Measurements from ENCODE around the gene SMPD1. TPM values are rescaled to one million over a fixed set of nuclear protein-coding genes. Genes with fewer than 3 reads are reported as not detected.

The SMPD1 gene
- total and polyA plus RNA-seq, 9 of the 15 experiments (the other 6 are each of a cell fraction or from before 2014, with no cell fraction given): 0.90 to 9.9 (median 5.2) TPM

DNA sequence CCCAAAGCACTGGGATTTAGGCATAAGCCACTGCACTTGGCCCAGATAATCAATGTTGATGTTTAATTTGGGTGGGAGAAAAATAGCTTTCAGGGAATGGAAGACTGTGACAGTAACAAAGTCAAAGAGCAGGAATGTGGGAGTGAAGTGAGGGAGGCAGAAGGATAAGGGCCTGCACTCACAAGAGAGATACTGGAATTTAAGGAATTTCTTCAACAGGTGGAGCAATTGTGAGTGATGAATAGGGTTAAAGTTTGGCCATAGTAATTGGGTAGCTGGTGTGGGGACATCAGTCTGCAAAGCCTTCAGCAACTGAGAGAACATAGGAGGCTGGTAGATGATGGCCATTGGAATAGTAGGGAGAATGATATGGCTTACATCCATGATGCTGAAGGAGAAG is 37.2 kb downstream of the SMPD1 start:
- no peaks in the 10 kb centered on the region for H3K4me1 ChIP-seq (replicated peaks in 1 of 2; ENCODE audit: control insufficient read depth in 2 of 2, insufficient read depth in 2 of 2, low read length in 2 of 2)
- TF ChIP-seq POLR2H (tag; IDR thresholded peaks at IDR 0.05; ENCODE audit: low read depth) (no peak), DIDO1 (tag; IDR thresholded peaks at IDR 0.05; ENCODE audit: low read depth) (no peak), NFE2 (IDR thresholded peaks at IDR 0.05; ENCODE audit: low read depth) (no peak), HDAC3 (IDR thresholded peaks at IDR 0.05; ENCODE audit: borderline replicate concordance, partially characterized antibody) (no peak), SP1 (CRISPR knock-in tag; IDR thresholded peaks at IDR 0.05) (no peak), SMARCB1 (IDR thresholded peaks at IDR 0.05; ENCODE audit: insufficient read length, low read depth) (no peak), MECOM (CRISPR knock-in tag; IDR thresholded peaks at IDR 0.05) (no peak), MTA1 (IDR thresholded peaks at IDR 0.05; ENCODE audit: borderline replicate concordance) (no peak), ELF4 (CRISPR knock-in tag; IDR thresholded peaks at IDR 0.05) (no peak), ZNF79 (CRISPR knock-in tag; IDR thresholded peaks at IDR 0.05; ENCODE audit: low read depth) (no peak), HMG20A (CRISPR knock-in tag; conservative IDR thresholded peaks at IDR 0.05) (no peak)
- in situ Hi-C loops (cut with MboI): no loop called here
- no TSS peak for BruUV-seq (replicated peaks)
- intact Hi-C loops (cut with micrococcal nuclease): no loop called here
- H3K9me1 ChIP-seq (ENCODE audit: control insufficient read depth, insufficient read depth, low read length): no peaks in the 10 kb centered on the region
- no peak overlapping the region for H3K4me2 ChIP-seq (ENCODE audit: insufficient read depth, low read length)
- ChIA-PET CTCF (ENCODE audit: low intra/inter-chr PET ratio) (no interaction called here), POLR2A (interaction anchor here (0.6 to 1.2 kb wide), 3 partner anchors 35 to 540 kb away, joined by 3 read pairs; no protein-coding TSS in a partner anchor)
- no peaks in the 10 kb centered on the region for H3K36me3 ChIP-seq (ENCODE audit: control insufficient read depth, insufficient read depth, low read length)
- ATAC-seq (no peak), FAIRE-seq (no peak), DNase-seq (ENCODE audit: extremely low read depth in 1 of 4, low spot score in 3 of 4) (no peak)
- H3K27ac ChIP-seq (ENCODE audit: extremely low read depth, low read depth, low read length): no peak overlapping the region
- H3K79me2 ChIP-seq (ENCODE audit: control insufficient read depth, insufficient read depth, low read length): no peaks in the 10 kb centered on the region
- H3K4me3 ChIP-seq: no peak overlapping the region
- H3K27me3 ChIP-seq (ENCODE audit: control insufficient read depth in 2 of 2, insufficient read depth in 2 of 2, low read length in 2 of 2): peaks cover 23 to 38% of the 10 kb centered on the region in 2 experiments; a peak in 4 of 5 replicates
- no peaks in the 10 kb centered on the region for H3K9me3 ChIP-seq (replicated peaks; ENCODE audit: control insufficient read depth, insufficient read depth, low read depth, low read length)
- no peak overlapping the region for H3K9ac ChIP-seq (ENCODE audit: insufficient read depth in 1 of 2, low read depth in 2 of 2, low read length in 2 of 2)
- no peak overlapping the region for H2AFZ ChIP-seq (ENCODE audit: low read depth, low read length)
- no peaks in the 10 kb centered on the region for H4K20me1 ChIP-seq (replicated peaks; ENCODE audit: control insufficient read depth, insufficient read depth, low read length)

Data from K562 (cell line).